CD14-positive monocyte (primary cell): ENCODE measurements around the gene SPATS2. TPM values are rescaled to one million over a fixed set of nuclear protein-coding genes. Genes with fewer than 3 reads are reported as not detected.

ENCODE experiments used
- DNase-seq, 3 donors: peaks; one replicate each; pipeline ENCODE4 v3.0.0-alpha.2; 2011 to 2022
- H2AFZ ChIP-seq: 2 replicates; pipeline ENCODE4 v1.6.0; 2012; ENCODE audit warnings: mild to moderate bottlenecking, low read depth, low read length, inconsistent platforms; ENCODE audit not compliant: insufficient read depth, poor library complexity, severe bottlenecking
- H3K27ac ChIP-seq, 2 donors: 1 replicate in 1 of 2; 2 replicates in 1 of 2; pipeline ENCODE4 v1.5.1; 2012 to 2013; ENCODE audit warnings: low read length in 2 of 2, control low read depth in 1 of 2, inconsistent platforms in 1 of 2, low read depth in 1 of 2, mild to moderate bottlenecking in 1 of 2
- H3K27me3 ChIP-seq, 2 donors: one replicate each; pipeline versions ENCODE4 v1.6.0 to v1.6.1; 2011 to 2013; ENCODE audit warnings: low read length in 2 of 2; ENCODE audit not compliant: control insufficient read depth in 2 of 2, insufficient read depth in 2 of 2
- H3K36me3 ChIP-seq, 2 donors: replicated peaks in 1 of 2; 1 replicate in 1 of 2; 2 replicates in 1 of 2; pipeline versions ENCODE4 v1.5.1 to v1.6.1; 2012 to 2013; ENCODE audit warnings: low read length in 2 of 2, control low read depth in 1 of 2, inconsistent platforms in 1 of 2, mild to moderate bottlenecking in 1 of 2; ENCODE audit not compliant: insufficient read depth in 2 of 2, control insufficient read depth in 1 of 2
- H3K4me1 ChIP-seq, 2 donors: 1 replicate in 1 of 2; 2 replicates in 1 of 2; pipeline versions ENCODE4 v1.5.1 to v1.6.1; 2012 to 2013; ENCODE audit warnings: low read length in 2 of 2, control low read depth in 1 of 2, inconsistent platforms in 1 of 2, mild to moderate bottlenecking in 1 of 2, moderate library complexity in 1 of 2; ENCODE audit not compliant: insufficient read depth in 2 of 2, control insufficient read depth in 1 of 2
- H3K4me2 ChIP-seq: replicated peaks from 2 replicates; pipeline ENCODE3; 2012; ENCODE audit warnings: low read length, moderate library complexity, mild to moderate bottlenecking; ENCODE audit not compliant: poor library complexity, severe bottlenecking; ENCODE audit errors: extremely low read depth
- H3K4me3 ChIP-seq, 3 experiments: fragments of 200-600 bp in 1 of 3; sonication (generic) in 1 of 3; replicated peaks in 1 of 3; 1 replicate in 2 of 3; 2 replicates in 1 of 3; pipeline ENCODE4 v1.5.1; 2011 to 2013; ENCODE audit warnings: low read length in 3 of 3, mild to moderate bottlenecking in 3 of 3, control low read depth in 2 of 3, low read depth in 2 of 3, inconsistent platforms in 1 of 3, moderate library complexity in 1 of 3
- H3K79me2 ChIP-seq: 2 replicates; pipeline ENCODE4 v1.6.0; 2012; ENCODE audit warnings: mild to moderate bottlenecking, control low read depth, inconsistent platforms, low read length, moderate library complexity; ENCODE audit not compliant: insufficient read depth
- H3K9ac ChIP-seq: 2 replicates; pipeline ENCODE4 v1.6.0; 2017; ENCODE audit warnings: low read length, mild to moderate bottlenecking; ENCODE audit not compliant: insufficient read depth, poor library complexity, severe bottlenecking
- H3K9me3 ChIP-seq, 2 donors: replicated peaks in 1 of 2; 1 replicate in 1 of 2; 2 replicates in 1 of 2; pipeline versions ENCODE4 v1.5.1 to v1.6.1; 2012 to 2013; ENCODE audit warnings: low read length in 2 of 2, control low read depth in 1 of 2; ENCODE audit not compliant: control insufficient read depth in 1 of 2, insufficient read depth in 1 of 2
- H4K20me1 ChIP-seq: 2 replicates; pipeline ENCODE4 v1.6.0; 2012; ENCODE audit warnings: mild to moderate bottlenecking, low read length, control low read depth, moderate library complexity; ENCODE audit not compliant: insufficient read depth
- H3K27ac Mint-ChIP-seq, 7 donors: one replicate each; pipeline ENCODE4 v1.8.0; 2020; ENCODE audit warnings: mild to moderate bottlenecking in 7 of 7, mixed read lengths in 7 of 7, moderate library complexity in 6 of 7, inconsistent platforms in 2 of 7
- H3K27me3 Mint-ChIP-seq, 3 donors: one replicate each; pipeline ENCODE4 v1.8.0; 2021 to 2022; ENCODE audit warnings: low read depth in 3 of 3, mild to moderate bottlenecking in 3 of 3, mixed read lengths in 3 of 3, moderate library complexity in 3 of 3, inconsistent platforms in 1 of 3
- H3K36me3 Mint-ChIP-seq, 2 donors: one replicate each; pipeline ENCODE4 v1.8.0; 2020; ENCODE audit warnings: mixed read lengths in 2 of 2, inconsistent platforms in 1 of 2, mild to moderate bottlenecking in 1 of 2
- H3K4me1 Mint-ChIP-seq: one replicate; pipeline ENCODE4 v1.8.0; 2020; ENCODE audit warnings: mild to moderate bottlenecking, mixed read lengths
- H3K4me3 Mint-ChIP-seq, 2 donors: one replicate each; pipeline ENCODE4 v1.8.0; 2020; ENCODE audit warnings: mild to moderate bottlenecking in 2 of 2, mixed read lengths in 2 of 2, moderate library complexity in 1 of 2
- H3K9me3 Mint-ChIP-seq, 7 donors: one replicate each; pipeline ENCODE4 v1.8.0; 2020 to 2022; ENCODE audit warnings: mixed read lengths in 7 of 7, mild to moderate bottlenecking in 6 of 7, moderate library complexity in 6 of 7, inconsistent platforms in 2 of 7
- CTCF ChIP-seq: fragments of 200-600 bp; IDR thresholded peaks from one replicate; pipeline ENCODE4 v1.8.0; 2022; ENCODE audit warnings: antibody characterized with exemption, mild to moderate bottlenecking
- WGBS: methylation state at CpG from one replicate; pipeline ENCODE4 v1.1.5; 2013; ENCODE audit warnings: missing lambda C conversion rate; ENCODE audit not compliant: insufficient coverage; 5-methylcytosine and 5-hydroxymethylcytosine counted together
- intact Hi-C, 2 donors: fragments of 100-400 bp; cut with micrococcal nuclease; formaldehyde crosslinking; loops; one replicate each; pipeline versions ENCODE4 v1.15.0 to v1.15.1; 2023
- polyA plus RNA-seq, 3 donors: library from polyadenylated mRNA; depleted of rRNA in 1 of 3; unstranded in 2 of 3; stranded (reverse) in 1 of 3; fragments of 300-500 nt in 2 of 3; fragments of >200 nt in 1 of 3; fragmentation: Illumina TruSeq in 2 of 3; gene quantifications; 1 replicate in 2 of 3; 2 replicates in 1 of 3; pipeline ENCODE4 v1.2.3, GENCODE V29; 2012 to 2021

Gene SPATS2
- polyA plus RNA-seq, 3 donors, result 1.1 to 3.2 (median 1.8) TPM

GRCh38 chr12:49330631-49331379 lies 36.5 kb upstream of the SPATS2 start:
- Mint-ChIP-seq H3K4me1 (peaks cover 19% of the 10 kb centered on the region), H3K4me3 (no peak overlapping the region), H3K27me3 (peaks cover 43 to 52% (median 45%) of the 10 kb centered on the region in 3 donors), H3K27ac (no peak overlapping the region), H3K9me3 (peaks cover 0 to 15% (median 6%) of the 10 kb centered on the region in 7 donors), H3K36me3 (peaks cover 58 to 68% of the 10 kb centered on the region in 2 donors)
- DNase-seq, result no peak
- intact Hi-C loops, result no loop called here
- no peak for TF ChIP-seq CTCF
- Histone ChIP-seq H3K9ac (no peak overlapping the region), H3K9me3 (peaks cover 0 to 12% of the 10 kb centered on the region in 2 donors), H2AFZ (no peak overlapping the region), H3K27me3 (peaks cover 33 to 39% of the 10 kb centered on the region in 2 donors), H3K4me3 (no peak overlapping the region), H4K20me1 (no peaks in the 10 kb centered on the region), H3K4me1 (peaks cover 2 to 6% of the 10 kb centered on the region in 2 donors), H3K4me2 (no peak overlapping the region), H3K36me3 (peaks cover 22 to 54% of the 10 kb centered on the region in 2 donors), H3K27ac (no peak overlapping the region), H3K79me2 (no peaks in the 10 kb centered on the region)
- WGBS, result 89% methylated on average over 10 of the region's 14 CpGs

GRCh38 chr12:49331380-49332222 lies 35.7 kb upstream of the SPATS2 start:
- no peak for DNase-seq
- TF ChIP-seq CTCF, result peak; percentile 54

More at GRCh38 chr12:49331380-49332222, 35.7 kb upstream of the SPATS2 start:
- no peak overlapping the region for H2AFZ ChIP-seq
- 63% methylated on average over 10 of the region's 11 CpGs for WGBS
- H3K4me1 ChIP-seq, result peaks cover 4 to 11% of the 10 kb centered on the region in 2 donors
- no peak overlapping the region for H3K4me2 ChIP-seq
- no peak overlapping the region for H3K4me3 ChIP-seq
- H3K27ac Mint-ChIP-seq, result no peak overlapping the region
- peak overlapping the region in 1 of 2 donors; percentile 81 for H3K4me3 Mint-ChIP-seq
- H3K4me1 Mint-ChIP-seq, result peaks cover 21% of the 10 kb centered on the region
- H3K9me3 Mint-ChIP-seq, result peaks cover 0 to 15% (median 7%) of the 10 kb centered on the region in 7 donors
- peaks cover 0 to 12% of the 10 kb centered on the region in 2 donors for H3K9me3 ChIP-seq
- H3K79me2 ChIP-seq, result no peaks in the 10 kb centered on the region
- peaks cover 22 to 46% of the 10 kb centered on the region in 2 donors for H3K36me3 ChIP-seq
- peaks cover 57 to 60% of the 10 kb centered on the region in 2 donors for H3K36me3 Mint-ChIP-seq
- peaks cover 41 to 47% of the 10 kb centered on the region in 2 donors for H3K27me3 ChIP-seq
- H3K27ac ChIP-seq, result no peak overlapping the region
- intact Hi-C loops, result no loop called here
- no peaks in the 10 kb centered on the region for H4K20me1 ChIP-seq
- H3K27me3 Mint-ChIP-seq, result peaks cover 47 to 60% (median 51%) of the 10 kb centered on the region in 3 donors
- H3K9ac ChIP-seq, result no peak overlapping the region
